ENCODE measurements around the gene TLK1. TPM values are rescaled to one million over a fixed set of nuclear protein-coding genes. Genes with fewer than 3 reads are reported as not detected.

The TLK1 gene
- total and polyA plus RNA-seq, 9 of the 15 experiments (the other 6 are each of a cell fraction or from before 2014, with no cell fraction given) = 20.2 to 101 (median 40.5) TPM

DNA sequence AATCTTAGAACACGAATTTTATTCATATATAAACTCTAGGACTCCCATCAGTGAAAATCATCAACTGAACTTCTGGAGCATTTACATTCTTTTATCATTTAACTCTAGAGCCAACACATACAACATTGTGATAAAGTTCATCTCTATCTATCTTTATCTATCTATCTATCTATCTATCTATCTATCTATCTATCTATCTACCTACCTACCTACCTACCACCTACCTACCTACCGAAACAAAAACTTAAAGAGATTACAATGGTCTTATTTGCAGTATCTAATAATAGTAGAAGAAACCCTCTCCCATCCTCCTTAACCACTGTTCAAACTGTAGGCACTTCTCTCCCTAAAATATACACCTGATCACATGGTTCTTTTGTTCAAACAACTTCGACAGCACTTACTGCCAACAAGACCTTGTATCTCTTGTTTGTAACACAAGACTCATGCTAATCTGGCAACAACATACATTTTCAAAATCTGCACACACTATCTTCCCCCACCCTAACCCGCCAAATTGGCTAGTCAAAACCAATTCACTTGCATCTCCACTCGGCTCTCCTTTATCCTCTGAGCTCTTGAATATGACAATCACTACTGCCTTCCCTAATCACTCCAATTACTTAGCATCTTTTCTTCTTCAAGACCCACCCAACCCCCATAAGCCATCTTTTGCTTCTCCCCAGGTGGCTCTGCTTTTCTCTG lies 162.6 kb downstream of the TLK1 start:
- WGBS (ENCODE audit: insufficient coverage, low coverage, missing lambda C conversion rate) = 60% methylated on average over 5 of the region's 5 CpGs
- no peaks in the 10 kb centered on the region for H3K79me2 ChIP-seq (ENCODE audit: control insufficient read depth, insufficient read depth, low read length)
- no peak for DNase-seq (ENCODE audit: extremely low read depth in 1 of 4, low spot score in 3 of 4)
- no peaks in the 10 kb centered on the region for H3K9me3 ChIP-seq (replicated peaks; ENCODE audit: control insufficient read depth, insufficient read depth, low read depth, low read length)
- peak; percentile 6 for FAIRE-seq
- no peaks in the 10 kb centered on the region for H3K27me3 ChIP-seq (ENCODE audit: control insufficient read depth in 2 of 2, insufficient read depth in 2 of 2, low read length in 2 of 2)
- H2AFZ ChIP-seq (ENCODE audit: low read depth, low read length) = no peak overlapping the region
- no TSS peak for BruUV-seq (replicated peaks)
- no peak overlapping the region for H3K9ac ChIP-seq (ENCODE audit: insufficient read depth in 1 of 2, low read depth in 2 of 2, low read length in 2 of 2)
- ChIA-PET CTCF (ENCODE audit: low intra/inter-chr PET ratio) (no interaction called here), POLR2A (interaction anchor here (0.6 to 1.1 kb wide), 3 partner anchors 9 to 178 kb away, joined by 3 to 4 read pairs (median 4); no protein-coding TSS in a partner anchor)
- H3K4me2 ChIP-seq (ENCODE audit: insufficient read depth, low read length) = no peak overlapping the region
- ATAC-seq = peak; percentile 29
- intact Hi-C loops (cut with micrococcal nuclease) (no loop called here), in situ Hi-C loops (cut with MboI) (no loop called here)
- H3K36me3 ChIP-seq (ENCODE audit: control insufficient read depth, insufficient read depth, low read length) = peaks cover 58% of the 10 kb centered on the region
- H3K4me3 ChIP-seq = no peak overlapping the region
- no peak overlapping the region for H3K27ac ChIP-seq (ENCODE audit: extremely low read depth, low read depth, low read length)
- H3K9me1 ChIP-seq (ENCODE audit: control insufficient read depth, insufficient read depth, low read length) = no peaks in the 10 kb centered on the region
- H3K4me1 ChIP-seq (replicated peaks in 1 of 2; ENCODE audit: control insufficient read depth in 2 of 2, insufficient read depth in 2 of 2, low read length in 2 of 2) = 0 out of 5 replicates have a peak, but pooled peaks cover 0 to 3% of the 10 kb centered on the region in 2 experiments
- H4K20me1 ChIP-seq (replicated peaks; ENCODE audit: control insufficient read depth, insufficient read depth, low read length) = no peaks in the 10 kb centered on the region
- TF ChIP-seq NFIX (CRISPR knock-in tag; IDR thresholded peaks at IDR 0.05; ENCODE audit: low read depth) = no peak
- TF ChIP-seq, protein P1, sequence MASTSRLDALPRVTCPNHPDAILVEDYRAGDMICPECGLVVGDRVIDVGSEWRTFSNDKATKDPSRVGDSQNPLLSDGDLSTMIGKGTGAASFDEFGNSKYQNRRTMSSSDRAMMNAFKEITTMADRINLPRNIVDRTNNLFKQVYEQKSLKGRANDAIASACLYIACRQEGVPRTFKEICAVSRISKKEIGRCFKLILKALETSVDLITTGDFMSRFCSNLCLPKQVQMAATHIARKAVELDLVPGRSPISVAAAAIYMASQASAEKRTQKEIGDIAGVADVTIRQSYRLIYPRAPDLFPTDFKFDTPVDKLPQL (IDR thresholded peaks at IDR 0.05; ENCODE audit: extremely low read depth, insufficient read length) = no peak
- 0 out of 4 replicates have a peak, but pooled peaks of 1 of the 2 experiments have one; percentile 9 for TF ChIP-seq KDM1A (IDR thresholded peaks at IDR 0.05)
- TF ChIP-seq DACH1 (IDR thresholded peaks at IDR 0.05; ENCODE audit: partially characterized antibody) = peak; percentile 97
- TF ChIP-seq RB1 (IDR thresholded peaks at IDR 0.05; ENCODE audit: low read depth) = no peak
- TF ChIP-seq, protein P2, sequence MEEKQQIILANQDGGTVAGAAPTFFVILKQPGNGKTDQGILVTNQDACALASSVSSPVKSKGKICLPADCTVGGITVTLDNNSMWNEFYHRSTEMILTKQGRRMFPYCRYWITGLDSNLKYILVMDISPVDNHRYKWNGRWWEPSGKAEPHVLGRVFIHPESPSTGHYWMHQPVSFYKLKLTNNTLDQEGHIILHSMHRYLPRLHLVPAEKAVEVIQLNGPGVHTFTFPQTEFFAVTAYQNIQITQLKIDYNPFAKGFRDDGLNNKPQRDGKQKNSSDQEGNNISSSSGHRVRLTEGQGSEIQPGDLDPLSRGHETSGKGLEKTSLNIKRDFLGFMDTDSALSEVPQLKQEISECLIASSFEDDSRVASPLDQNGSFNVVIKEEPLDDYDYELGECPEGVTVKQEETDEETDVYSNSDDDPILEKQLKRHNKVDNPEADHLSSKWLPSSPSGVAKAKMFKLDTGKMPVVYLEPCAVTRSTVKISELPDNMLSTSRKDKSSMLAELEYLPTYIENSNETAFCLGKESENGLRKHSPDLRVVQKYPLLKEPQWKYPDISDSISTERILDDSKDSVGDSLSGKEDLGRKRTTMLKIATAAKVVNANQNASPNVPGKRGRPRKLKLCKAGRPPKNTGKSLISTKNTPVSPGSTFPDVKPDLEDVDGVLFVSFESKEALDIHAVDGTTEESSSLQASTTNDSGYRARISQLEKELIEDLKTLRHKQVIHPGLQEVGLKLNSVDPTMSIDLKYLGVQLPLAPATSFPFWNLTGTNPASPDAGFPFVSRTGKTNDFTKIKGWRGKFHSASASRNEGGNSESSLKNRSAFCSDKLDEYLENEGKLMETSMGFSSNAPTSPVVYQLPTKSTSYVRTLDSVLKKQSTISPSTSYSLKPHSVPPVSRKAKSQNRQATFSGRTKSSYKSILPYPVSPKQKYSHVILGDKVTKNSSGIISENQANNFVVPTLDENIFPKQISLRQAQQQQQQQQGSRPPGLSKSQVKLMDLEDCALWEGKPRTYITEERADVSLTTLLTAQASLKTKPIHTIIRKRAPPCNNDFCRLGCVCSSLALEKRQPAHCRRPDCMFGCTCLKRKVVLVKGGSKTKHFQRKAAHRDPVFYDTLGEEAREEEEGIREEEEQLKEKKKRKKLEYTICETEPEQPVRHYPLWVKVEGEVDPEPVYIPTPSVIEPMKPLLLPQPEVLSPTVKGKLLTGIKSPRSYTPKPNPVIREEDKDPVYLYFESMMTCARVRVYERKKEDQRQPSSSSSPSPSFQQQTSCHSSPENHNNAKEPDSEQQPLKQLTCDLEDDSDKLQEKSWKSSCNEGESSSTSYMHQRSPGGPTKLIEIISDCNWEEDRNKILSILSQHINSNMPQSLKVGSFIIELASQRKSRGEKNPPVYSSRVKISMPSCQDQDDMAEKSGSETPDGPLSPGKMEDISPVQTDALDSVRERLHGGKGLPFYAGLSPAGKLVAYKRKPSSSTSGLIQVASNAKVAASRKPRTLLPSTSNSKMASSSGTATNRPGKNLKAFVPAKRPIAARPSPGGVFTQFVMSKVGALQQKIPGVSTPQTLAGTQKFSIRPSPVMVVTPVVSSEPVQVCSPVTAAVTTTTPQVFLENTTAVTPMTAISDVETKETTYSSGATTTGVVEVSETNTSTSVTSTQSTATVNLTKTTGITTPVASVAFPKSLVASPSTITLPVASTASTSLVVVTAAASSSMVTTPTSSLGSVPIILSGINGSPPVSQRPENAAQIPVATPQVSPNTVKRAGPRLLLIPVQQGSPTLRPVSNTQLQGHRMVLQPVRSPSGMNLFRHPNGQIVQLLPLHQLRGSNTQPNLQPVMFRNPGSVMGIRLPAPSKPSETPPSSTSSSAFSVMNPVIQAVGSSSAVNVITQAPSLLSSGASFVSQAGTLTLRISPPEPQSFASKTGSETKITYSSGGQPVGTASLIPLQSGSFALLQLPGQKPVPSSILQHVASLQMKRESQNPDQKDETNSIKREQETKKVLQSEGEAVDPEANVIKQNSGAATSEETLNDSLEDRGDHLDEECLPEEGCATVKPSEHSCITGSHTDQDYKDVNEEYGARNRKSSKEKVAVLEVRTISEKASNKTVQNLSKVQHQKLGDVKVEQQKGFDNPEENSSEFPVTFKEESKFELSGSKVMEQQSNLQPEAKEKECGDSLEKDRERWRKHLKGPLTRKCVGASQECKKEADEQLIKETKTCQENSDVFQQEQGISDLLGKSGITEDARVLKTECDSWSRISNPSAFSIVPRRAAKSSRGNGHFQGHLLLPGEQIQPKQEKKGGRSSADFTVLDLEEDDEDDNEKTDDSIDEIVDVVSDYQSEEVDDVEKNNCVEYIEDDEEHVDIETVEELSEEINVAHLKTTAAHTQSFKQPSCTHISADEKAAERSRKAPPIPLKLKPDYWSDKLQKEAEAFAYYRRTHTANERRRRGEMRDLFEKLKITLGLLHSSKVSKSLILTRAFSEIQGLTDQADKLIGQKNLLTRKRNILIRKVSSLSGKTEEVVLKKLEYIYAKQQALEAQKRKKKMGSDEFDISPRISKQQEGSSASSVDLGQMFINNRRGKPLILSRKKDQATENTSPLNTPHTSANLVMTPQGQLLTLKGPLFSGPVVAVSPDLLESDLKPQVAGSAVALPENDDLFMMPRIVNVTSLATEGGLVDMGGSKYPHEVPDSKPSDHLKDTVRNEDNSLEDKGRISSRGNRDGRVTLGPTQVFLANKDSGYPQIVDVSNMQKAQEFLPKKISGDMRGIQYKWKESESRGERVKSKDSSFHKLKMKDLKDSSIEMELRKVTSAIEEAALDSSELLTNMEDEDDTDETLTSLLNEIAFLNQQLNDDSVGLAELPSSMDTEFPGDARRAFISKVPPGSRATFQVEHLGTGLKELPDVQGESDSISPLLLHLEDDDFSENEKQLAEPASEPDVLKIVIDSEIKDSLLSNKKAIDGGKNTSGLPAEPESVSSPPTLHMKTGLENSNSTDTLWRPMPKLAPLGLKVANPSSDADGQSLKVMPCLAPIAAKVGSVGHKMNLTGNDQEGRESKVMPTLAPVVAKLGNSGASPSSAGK (IDR thresholded peaks at IDR 0.05) = 0 out of 2 replicates have a peak, but pooled peaks have one; percentile 13
- TF ChIP-seq, protein P3, sequence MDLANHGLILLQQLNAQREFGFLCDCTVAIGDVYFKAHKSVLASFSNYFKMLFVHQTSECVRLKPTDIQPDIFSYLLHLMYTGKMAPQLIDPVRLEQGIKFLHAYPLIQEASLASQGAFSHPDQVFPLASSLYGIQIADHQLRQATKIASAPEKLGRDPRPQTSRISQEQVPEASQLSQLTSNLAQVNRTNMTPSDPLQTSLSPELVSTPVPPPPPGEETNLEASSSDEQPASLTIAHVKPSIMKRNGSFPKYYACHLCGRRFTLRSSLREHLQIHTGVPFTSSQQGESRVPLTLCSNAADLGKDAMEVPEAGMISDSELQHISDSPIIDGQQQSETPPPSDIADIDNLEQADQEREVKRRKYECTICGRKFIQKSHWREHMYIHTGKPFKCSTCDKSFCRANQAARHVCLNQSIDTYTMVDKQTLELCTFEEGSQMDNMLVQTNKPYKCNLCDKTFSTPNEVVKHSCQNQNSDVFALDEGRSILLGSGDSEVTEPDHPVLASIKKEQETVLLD (IDR thresholded peaks at IDR 0.05) = peak; percentile 68; the same call in 1 of the 2 replicates
- TF ChIP-seq POLR2A (conservative IDR thresholded peaks at IDR 0.05) = 0 out of 2 replicates have a peak, but pooled peaks have one; percentile 29

Data from K562 (cell line).